ENCODE data around the gene IFI16. TPM values are rescaled to one million over a fixed set of nuclear protein-coding genes. Genes with fewer than 3 reads are reported as not detected.
"Not testable (repeated sequence)": the region's sequence is repeated elsewhere in the genome, so short reads cannot be mapped to it uniquely, and the experiment has no call there.

IFI16 gene
- total and polyA plus RNA-seq, 10 of the 15 experiments (the other 5 are each of a cell fraction or from before 2014, with no cell fraction given) = 120 to 375 (median 188) TPM

GRCh38 chr1:159006210-159006807, 3.4 kb upstream of the IFI16 start:
- Histone ChIP-seq H3K79me2 (ENCODE audit: control insufficient read depth, insufficient read depth, low read length) (peaks cover 25% of the 10 kb centered on the region), H3K4me1 (ENCODE audit: control insufficient read depth, insufficient read depth, low read length) (peaks cover 15% of the 10 kb centered on the region; the same call in 1 of the 2 replicates)
- SMC1A ChIA-PET (ENCODE audit: uncharacterized antibody, unreplicated experiment) = interaction anchor here (0.9 to 3.9 kb wide), 5 partner anchors 9 to 71 kb away, joined by 3 to 20 read pairs (median 5); partner anchors contain the start of gene AIM2
- POLR2A ChIA-PET; DNase-seq (ENCODE audit: low read depth, low spot score); H3K36me3 ChIP-seq (ENCODE audit: control insufficient read depth in 2 of 2, insufficient read depth in 2 of 2, low read length in 1 of 2); H3K4me3 ChIP-seq; H2AFZ ChIP-seq (ENCODE audit: control insufficient read depth, low read depth, low read length); BruUV-seq (replicated peaks); ATAC-seq; H3K4me2 ChIP-seq (ENCODE audit: control insufficient read depth, insufficient read depth); FAIRE-seq; H3K27ac ChIP-seq (ENCODE audit: control insufficient read depth, insufficient read depth); intact Hi-C loops (cut with micrococcal nuclease; ENCODE audit: unreplicated experiment); H4K20me1 ChIP-seq (ENCODE audit: control insufficient read depth, insufficient read depth); H3K9ac ChIP-seq (ENCODE audit: control insufficient read depth, insufficient read depth, low read length); H3K27me3 ChIP-seq (replicated peaks in 1 of 2; ENCODE audit: control insufficient read depth in 2 of 2, insufficient read depth in 2 of 2, low read length in 1 of 2); H3K9me3 ChIP-seq (replicated peaks; ENCODE audit: control insufficient read depth, insufficient read depth, low read length): not testable (repeated sequence)
- RAD21 ChIA-PET (ENCODE audit: unreplicated experiment) = interaction anchor here (1.0 to 1.3 kb wide), 2 partner anchors 62 to 70 kb away, joined by 3 to 4 read pairs; partner anchors contain the start of gene AIM2
- CTCF ChIA-PET = interaction anchor here (0.9 to 1.9 kb wide), 5 partner anchors 9 to 71 kb away, joined by 3 to 6 read pairs (median 3); no protein-coding TSS in a partner anchor
- in situ Hi-C loops (cut with MboI) = loop anchor here (5.0 to 10.0 kb wide), 2 partner anchors 174 to 722 kb away; partner anchors contain the start of genes CD1C and MNDA
- WGBS (ENCODE audit: insufficient coverage, insufficient replicate concordance, low lambda C conversion rate, missing lambda C conversion rate) = 93% methylated on average over 11 of the region's 11 CpGs

GRCh38 chr1:159007726-159008125, 2.0 kb upstream of the IFI16 start:
- H3K79me2 ChIP-seq (ENCODE audit: control insufficient read depth, insufficient read depth, low read length) = peaks cover 39% of the 10 kb centered on the region
- no peak overlapping the region for H2AFZ ChIP-seq (ENCODE audit: control insufficient read depth, low read depth, low read length)
- RAD21 ChIA-PET (ENCODE audit: unreplicated experiment) = interaction anchor here (1.0 to 3.4 kb wide), 6 partner anchors 11 to 804 kb away, joined by 3 to 39 read pairs (median 5); partner anchors contain the start of gene AIM2
- no peak overlapping the region for H3K27ac ChIP-seq (ENCODE audit: control insufficient read depth, insufficient read depth)
- POLR2A ChIA-PET = interaction anchor here (0.5 to 4.5 kb wide), 4 partner anchors 11 to 69 kb away, joined by 3 to 46 read pairs (median 22); partner anchors contain the start of gene AIM2
- SMC1A ChIA-PET (ENCODE audit: uncharacterized antibody, unreplicated experiment) = interaction anchor here (1.7 to 3.9 kb wide), 5 partner anchors 10 to 68 kb away, joined by 4 to 32 read pairs (median 20); partner anchors contain the start of gene AIM2
- H3K36me3 ChIP-seq (ENCODE audit: control insufficient read depth in 2 of 2, insufficient read depth in 2 of 2, low read length in 1 of 2) = no peaks in the 10 kb centered on the region
- no peak overlapping the region for H3K9ac ChIP-seq (ENCODE audit: control insufficient read depth, insufficient read depth, low read length)
- no peaks in the 10 kb centered on the region for H3K27me3 ChIP-seq (replicated peaks in 1 of 2; ENCODE audit: control insufficient read depth in 2 of 2, insufficient read depth in 2 of 2, low read length in 1 of 2)
- FAIRE-seq (no peak), ATAC-seq (no peak), DNase-seq (ENCODE audit: low read depth, low spot score) (no peak)
- no peak overlapping the region for H3K4me2 ChIP-seq (ENCODE audit: control insufficient read depth, insufficient read depth)
- in situ Hi-C loops (cut with MboI) (loop anchor here (5.0 to 10.0 kb wide), 2 partner anchors 175 to 723 kb away; partner anchors contain the start of genes CD1C and MNDA), intact Hi-C loops (cut with micrococcal nuclease; ENCODE audit: unreplicated experiment) (loop anchor here (2.0 kb wide), 2 partner anchors 177 to 723 kb away; partner anchors contain the start of gene MNDA)
- CTCF ChIA-PET = interaction anchor here (0.7 to 4.3 kb wide), 7 partner anchors 8 to 1638 kb away, joined by 3 to 37 read pairs (median 5); partner anchors contain the start of gene AIM2
- no peak overlapping the region for H3K4me3 ChIP-seq
- no peaks in the 10 kb centered on the region for H4K20me1 ChIP-seq (ENCODE audit: control insufficient read depth, insufficient read depth)
- BruUV-seq (replicated peaks) = no TSS peak
- TF ChIP-seq TCF3 (IDR thresholded peaks at IDR 0.05; ENCODE audit: borderline replicate concordance, insufficient read depth, low read depth, low read length) (no peak), RELA (IDR thresholded peaks at IDR 0.05; ENCODE audit: borderline replicate concordance, partially characterized antibody) (no peak)
- H3K4me1 ChIP-seq (ENCODE audit: control insufficient read depth, insufficient read depth, low read length) = peaks cover 15% of the 10 kb centered on the region; the same call in 1 of the 2 replicates
- H3K9me3 ChIP-seq (replicated peaks; ENCODE audit: control insufficient read depth, insufficient read depth, low read length) = no peaks in the 10 kb centered on the region; the same call in 2 of the 3 replicates
